Activated CD8-positive, alpha-beta T cell treated with anti-CD3 and anti-CD28 coated beads for 36 hours (primary cell): ENCODE results near the gene CD300C. TPM values are rescaled to one million over a fixed set of nuclear protein-coding genes. Genes with fewer than 3 reads are reported as not detected.

Experiments
- ATAC-seq: fragments of 200-7000 bp; cut with Tn5 transposase; one replicate; pipeline ENCODE4 v1.10.0; 2021; ENCODE audit warnings: mild to moderate bottlenecking, moderate library complexity
- CTCF ChIA-PET: fragments of 350-600 bp; sonication (Branson Sonifier 250); formaldehyde crosslinking; loops from one replicate; lab custom pipeline; 2021; ENCODE audit warnings: antibody characterized with exemption; lab: Charles Lee
- POLR2A ChIA-PET: fragments of 350-600 bp; sonication (Branson Sonifier 250); formaldehyde crosslinking; loops from one replicate; lab custom pipeline; 2021; ENCODE audit warnings: antibody characterized with exemption; lab: Charles Lee
- DNase-seq: peaks from one replicate; pipeline ENCODE4 v3.0.0-alpha.2; 2020
- H3K27ac Mint-ChIP-seq: one replicate; pipeline ENCODE4 v1.8.0; 2021; ENCODE audit warnings: mild to moderate bottlenecking, mixed read lengths
- H3K27me3 Mint-ChIP-seq: one replicate; pipeline ENCODE4 v1.8.0; 2021; ENCODE audit warnings: mixed read lengths
- H3K36me3 Mint-ChIP-seq: one replicate; pipeline ENCODE4 v1.8.0; 2021; ENCODE audit warnings: low read depth, mixed read lengths
- H3K4me1 Mint-ChIP-seq: one replicate; pipeline ENCODE4 v1.8.0; 2021; ENCODE audit warnings: low read depth, mixed read lengths
- H3K4me3 Mint-ChIP-seq: one replicate; pipeline ENCODE4 v1.8.0; 2021; ENCODE audit warnings: mild to moderate bottlenecking, moderate library complexity, mixed read lengths
- H3K9me3 Mint-ChIP-seq: one replicate; pipeline ENCODE4 v1.8.0; 2021; ENCODE audit warnings: mixed read lengths
- intact Hi-C: fragments of 100-400 bp; cut with micrococcal nuclease; formaldehyde crosslinking; loops from one replicate; pipeline ENCODE4 v1.10.0; 2022
- total RNA-seq, 2 experiments: library from RNA; stranded (reverse); gene quantifications; one replicate each; pipeline ENCODE4 v1.2.3, GENCODE V29; 2021
- TF ChIP-seq, protein P1 (sequence below): fragments of 200-600 bp; IDR thresholded peaks from one replicate; pipeline ENCODE4 v1.8.0; 2022; ENCODE audit warnings: antibody characterized with exemption, mild to moderate bottlenecking

Gene CD300C
- total RNA-seq, 2 experiments from 2014 or later = not detected

GRCh38 chr17:74568106-74568873, 22.4 kb upstream of the CD300C start:
- intact Hi-C loops = no loop called here
- CTCF ChIA-PET = interaction anchor here (0.9 to 2.7 kb wide), 4 partner anchors 21 to 207 kb away, joined by 3 to 14 read pairs (median 4); partner anchors contain the start of gene BTBD17
- H3K4me1 Mint-ChIP-seq = peaks cover 11% of the 10 kb centered on the region

DNA sequence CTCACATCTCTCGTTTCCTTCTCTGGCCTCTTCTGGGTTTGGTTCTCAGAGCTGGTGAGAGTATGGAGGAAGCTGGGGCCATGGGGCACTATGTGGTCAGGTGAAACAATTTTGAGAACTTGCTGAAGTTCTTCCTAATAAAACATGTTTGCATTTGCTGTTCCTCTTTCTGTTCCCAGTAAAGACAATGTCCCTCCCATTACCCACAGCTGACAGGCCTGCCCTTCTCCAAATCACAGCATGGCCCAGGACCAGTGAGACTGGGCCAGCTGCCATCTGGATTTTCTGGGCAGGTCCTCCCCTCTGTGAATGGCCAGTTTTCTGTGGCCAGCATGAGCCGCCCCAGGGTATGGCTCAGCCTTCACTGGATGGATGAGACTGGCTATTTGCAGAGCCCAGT, 21.5 kb upstream of the CD300C start, which contains the start of gene CD300H:
CD300H (minus strand) TSS at position 113 of the 400 bp plus-strand sequence.
- TF ChIP-seq, protein P1, sequence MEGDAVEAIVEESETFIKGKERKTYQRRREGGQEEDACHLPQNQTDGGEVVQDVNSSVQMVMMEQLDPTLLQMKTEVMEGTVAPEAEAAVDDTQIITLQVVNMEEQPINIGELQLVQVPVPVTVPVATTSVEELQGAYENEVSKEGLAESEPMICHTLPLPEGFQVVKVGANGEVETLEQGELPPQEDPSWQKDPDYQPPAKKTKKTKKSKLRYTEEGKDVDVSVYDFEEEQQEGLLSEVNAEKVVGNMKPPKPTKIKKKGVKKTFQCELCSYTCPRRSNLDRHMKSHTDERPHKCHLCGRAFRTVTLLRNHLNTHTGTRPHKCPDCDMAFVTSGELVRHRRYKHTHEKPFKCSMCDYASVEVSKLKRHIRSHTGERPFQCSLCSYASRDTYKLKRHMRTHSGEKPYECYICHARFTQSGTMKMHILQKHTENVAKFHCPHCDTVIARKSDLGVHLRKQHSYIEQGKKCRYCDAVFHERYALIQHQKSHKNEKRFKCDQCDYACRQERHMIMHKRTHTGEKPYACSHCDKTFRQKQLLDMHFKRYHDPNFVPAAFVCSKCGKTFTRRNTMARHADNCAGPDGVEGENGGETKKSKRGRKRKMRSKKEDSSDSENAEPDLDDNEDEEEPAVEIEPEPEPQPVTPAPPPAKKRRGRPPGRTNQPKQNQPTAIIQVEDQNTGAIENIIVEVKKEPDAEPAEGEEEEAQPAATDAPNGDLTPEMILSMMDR = no peak
- Mint-ChIP-seq H3K27ac (no peak within 1 kb of the TSS), H3K9me3 (no peaks in the 10 kb centered on the region), H3K36me3 (no peaks in the 10 kb centered on the region), H3K4me3 (no peak within 1 kb of the TSS), H3K27me3 (peaks cover 25% of the 10 kb centered on the region), H3K4me1 (peaks cover 11% of the 10 kb centered on the region)
- no peak for DNase-seq
- no peak for ATAC-seq
- ChIA-PET CTCF (interaction anchor here (0.9 to 2.9 kb wide), 9 partner anchors 11 to 206 kb away, joined by 3 to 14 read pairs (median 6); partner anchors contain the start of gene BTBD17), POLR2A (no interaction called here)
- intact Hi-C loops = no loop called here

More at GRCh38 chr17:74568106-74568873, 22.4 kb upstream of the CD300C start:
- H3K27me3 Mint-ChIP-seq = peaks cover 25% of the 10 kb centered on the region
- no peaks in the 10 kb centered on the region for H3K9me3 Mint-ChIP-seq
- no peak overlapping the region for H3K4me3 Mint-ChIP-seq
- TF ChIP-seq, protein P1 = no peak
- H3K36me3 Mint-ChIP-seq = no peaks in the 10 kb centered on the region
- POLR2A ChIA-PET = no interaction called here
- ATAC-seq (no peak), DNase-seq (no peak)
- no peak overlapping the region for H3K27ac Mint-ChIP-seq

DNA sequence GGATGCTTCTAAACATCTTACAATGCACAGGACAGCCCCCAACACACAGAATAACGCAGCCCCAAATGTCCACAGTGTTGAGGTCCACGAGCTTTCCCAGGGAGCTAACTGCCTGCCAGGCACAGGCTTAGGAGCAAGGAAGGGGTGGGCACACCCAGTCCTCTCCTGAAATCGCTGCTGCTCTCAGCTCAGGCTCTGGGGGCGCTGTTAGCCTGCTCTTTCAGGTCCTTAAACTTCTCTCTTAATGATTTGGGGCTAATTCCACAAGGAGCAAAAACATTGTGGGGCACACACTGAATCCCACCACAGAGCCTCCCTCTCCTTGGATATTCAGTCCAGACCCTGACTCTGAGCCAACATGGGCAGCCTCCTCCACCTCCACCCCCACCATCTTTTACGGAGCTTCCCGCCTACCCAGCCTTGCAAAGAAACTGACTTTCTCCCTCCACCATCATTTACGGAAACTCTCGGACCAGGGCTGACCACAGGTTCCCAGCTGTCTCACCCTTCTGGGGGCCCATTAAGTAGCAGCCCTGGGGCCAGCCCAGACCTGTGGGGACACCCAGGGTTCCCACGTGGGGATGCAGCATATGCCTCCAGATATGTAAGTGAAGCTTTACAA, 20.3 kb upstream of the CD300C start:
- intact Hi-C loops = no loop called here
- DNase-seq (peak; percentile 62), ATAC-seq (no peak)
- POLR2A ChIA-PET = no interaction called here
- H3K9me3 Mint-ChIP-seq = no peaks in the 10 kb centered on the region
- no peak overlapping the region for H3K27ac Mint-ChIP-seq
- CTCF ChIA-PET = interaction anchor here (0.6 to 2.9 kb wide), 29 partner anchors 9 to 225 kb away, joined by 3 to 14 read pairs (median 4); partner anchors contain the start of genes BTBD17, CD300C and RAB37
- peaks cover 8% of the 10 kb centered on the region for H3K4me1 Mint-ChIP-seq
- TF ChIP-seq, protein P1 = peak; percentile 65
- no peaks in the 10 kb centered on the region for H3K36me3 Mint-ChIP-seq
- peaks cover 24% of the 10 kb centered on the region for H3K27me3 Mint-ChIP-seq
- no peak overlapping the region for H3K4me3 Mint-ChIP-seq

GRCh38 chr17:74565126-74565525, 19.2 kb upstream of the CD300C start:
- ATAC-seq (no peak), DNase-seq (no peak)
- intact Hi-C loops = no loop called here
- H3K4me1 Mint-ChIP-seq = peaks cover 8% of the 10 kb centered on the region
- ChIA-PET POLR2A (no interaction called here), CTCF (interaction anchor here (1.0 to 2.9 kb wide), 7 partner anchors 13 to 171 kb away, joined by 3 to 14 read pairs (median 5); no protein-coding TSS in a partner anchor)
- no peak overlapping the region for H3K4me3 Mint-ChIP-seq
- H3K36me3 Mint-ChIP-seq = no peaks in the 10 kb centered on the region
- TF ChIP-seq, protein P1 = no peak
- H3K27me3 Mint-ChIP-seq = peaks cover 18% of the 10 kb centered on the region
- H3K9me3 Mint-ChIP-seq = no peaks in the 10 kb centered on the region
- no peak overlapping the region for H3K27ac Mint-ChIP-seq
